ENCODE measurements around the gene MMADHC. TPM values are rescaled to one million over a fixed set of nuclear protein-coding genes. Genes with fewer than 3 reads are reported as not detected.

The MMADHC gene
- total and polyA plus RNA-seq, 2 of the 4 experiments (the other 2 are of a cell fraction), result 62.6 to 112 TPM

DNA sequence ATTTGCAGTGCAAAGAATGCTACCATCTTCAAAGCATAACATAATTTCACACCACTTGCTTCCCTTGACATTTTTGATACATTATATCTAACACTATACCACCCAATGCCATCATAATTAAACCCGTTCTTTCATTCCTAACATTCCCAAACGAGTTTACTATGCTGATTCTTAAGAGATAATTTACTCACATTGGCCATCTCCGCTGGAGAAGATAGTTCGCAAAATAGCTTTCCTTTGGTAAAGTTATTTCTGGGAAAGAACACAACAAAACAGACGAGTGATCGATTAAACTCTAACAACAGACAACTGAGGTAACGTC lies 716 bp downstream of the MMADHC start:
- ChIA-PET POLR2A (ENCODE audit: unreplicated experiment) (interaction anchor here (0.6 kb wide), 4 partner anchors 299 to 1675 kb away, joined by 3 to 23 read pairs (median 5); partner anchors contain the start of gene RBM43), CTCF (interaction anchor here (0.7 kb wide), 1 partner anchor 121 kb away, joined by 3 read pairs; no protein-coding TSS in a partner anchor)
- peak overlapping the region; percentile 99 for H3K14ac ChIP-seq (replicated peaks; ENCODE audit: low read depth, low read length)
- H3K56ac ChIP-seq (ENCODE audit: extremely low read depth, insufficient read depth, low read length), result peak overlapping the region; percentile 99
- H2BK120ac ChIP-seq (ENCODE audit: low read depth, low read length), result peak overlapping the region; percentile 82
- ATAC-seq (ENCODE audit: low read depth) (no peak), DNase-seq (no peak)
- peaks cover 6% of the 10 kb centered on the region; the same call in 1 of the 2 replicates for H4K20me1 ChIP-seq (ENCODE audit: insufficient read depth, low read length)
- peak overlapping the region; percentile 80; the same call in 2 of the 3 replicates for H2BK15ac ChIP-seq (ENCODE audit: low read depth, low read length)
- H3K4me3 ChIP-seq (ENCODE audit: insufficient read depth, low read depth, low read length), result peak overlapping the region; percentile 76
- H3K79me1 ChIP-seq (ENCODE audit: low read depth in 1 of 2, low read length in 2 of 2), result peaks cover 3 to 34% of the 10 kb centered on the region in 2 experiments; a peak in 2 of 4 replicates
- TF ChIP-seq POLR2A (IDR thresholded peaks at IDR 0.05; ENCODE audit: low read depth, low read length), result no peak
- TF ChIP-seq MAFK (IDR thresholded peaks at IDR 0.05; ENCODE audit: low read depth, low read length), result no peak
- TF ChIP-seq MXI1 (IDR thresholded peaks at IDR 0.05; ENCODE audit: borderline replicate concordance, low read depth, low read length), result no peak
- TF ChIP-seq, protein P1, sequence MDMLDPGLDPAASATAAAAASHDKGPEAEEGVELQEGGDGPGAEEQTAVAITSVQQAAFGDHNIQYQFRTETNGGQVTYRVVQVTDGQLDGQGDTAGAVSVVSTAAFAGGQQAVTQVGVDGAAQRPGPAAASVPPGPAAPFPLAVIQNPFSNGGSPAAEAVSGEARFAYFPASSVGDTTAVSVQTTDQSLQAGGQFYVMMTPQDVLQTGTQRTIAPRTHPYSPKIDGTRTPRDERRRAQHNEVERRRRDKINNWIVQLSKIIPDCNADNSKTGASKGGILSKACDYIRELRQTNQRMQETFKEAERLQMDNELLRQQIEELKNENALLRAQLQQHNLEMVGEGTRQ (IDR thresholded peaks at IDR 0.05; ENCODE audit: low read depth, low read length), result no peak
- TF ChIP-seq RFX5 (IDR thresholded peaks at IDR 0.05; ENCODE audit: low read depth, low read length), result no peak
- no peak for TF ChIP-seq SMC3 (IDR thresholded peaks at IDR 0.05; ENCODE audit: low read depth, low read length)
- no peak for TF ChIP-seq NFE2L2 (IDR thresholded peaks at IDR 0.05; ENCODE audit: low read depth, low read length)
- TF ChIP-seq, protein P2, sequence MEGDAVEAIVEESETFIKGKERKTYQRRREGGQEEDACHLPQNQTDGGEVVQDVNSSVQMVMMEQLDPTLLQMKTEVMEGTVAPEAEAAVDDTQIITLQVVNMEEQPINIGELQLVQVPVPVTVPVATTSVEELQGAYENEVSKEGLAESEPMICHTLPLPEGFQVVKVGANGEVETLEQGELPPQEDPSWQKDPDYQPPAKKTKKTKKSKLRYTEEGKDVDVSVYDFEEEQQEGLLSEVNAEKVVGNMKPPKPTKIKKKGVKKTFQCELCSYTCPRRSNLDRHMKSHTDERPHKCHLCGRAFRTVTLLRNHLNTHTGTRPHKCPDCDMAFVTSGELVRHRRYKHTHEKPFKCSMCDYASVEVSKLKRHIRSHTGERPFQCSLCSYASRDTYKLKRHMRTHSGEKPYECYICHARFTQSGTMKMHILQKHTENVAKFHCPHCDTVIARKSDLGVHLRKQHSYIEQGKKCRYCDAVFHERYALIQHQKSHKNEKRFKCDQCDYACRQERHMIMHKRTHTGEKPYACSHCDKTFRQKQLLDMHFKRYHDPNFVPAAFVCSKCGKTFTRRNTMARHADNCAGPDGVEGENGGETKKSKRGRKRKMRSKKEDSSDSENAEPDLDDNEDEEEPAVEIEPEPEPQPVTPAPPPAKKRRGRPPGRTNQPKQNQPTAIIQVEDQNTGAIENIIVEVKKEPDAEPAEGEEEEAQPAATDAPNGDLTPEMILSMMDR (conservative IDR thresholded peaks at IDR 0.05; ENCODE audit: low read depth, low read length), result no peak
- no peak for TF ChIP-seq MAZ (IDR thresholded peaks at IDR 0.05; ENCODE audit: borderline replicate concordance, low read depth, low read length)
- TF ChIP-seq RCOR1 (IDR thresholded peaks at IDR 0.05; ENCODE audit: insufficient replicate concordance, low read length), result no peak
- no peak for TF ChIP-seq RAD21 (IDR thresholded peaks at IDR 0.05; ENCODE audit: low read length)
- TF ChIP-seq FOS (IDR thresholded peaks at IDR 0.05; ENCODE audit: low read depth, low read length), result no peak
- no peak for TF ChIP-seq BHLHE40 (IDR thresholded peaks at IDR 0.05; ENCODE audit: low read depth, low read length)
- no peak for TF ChIP-seq CHD1 (IDR thresholded peaks at IDR 0.05; ENCODE audit: low read depth, low read length)
- TF ChIP-seq, protein P3, sequence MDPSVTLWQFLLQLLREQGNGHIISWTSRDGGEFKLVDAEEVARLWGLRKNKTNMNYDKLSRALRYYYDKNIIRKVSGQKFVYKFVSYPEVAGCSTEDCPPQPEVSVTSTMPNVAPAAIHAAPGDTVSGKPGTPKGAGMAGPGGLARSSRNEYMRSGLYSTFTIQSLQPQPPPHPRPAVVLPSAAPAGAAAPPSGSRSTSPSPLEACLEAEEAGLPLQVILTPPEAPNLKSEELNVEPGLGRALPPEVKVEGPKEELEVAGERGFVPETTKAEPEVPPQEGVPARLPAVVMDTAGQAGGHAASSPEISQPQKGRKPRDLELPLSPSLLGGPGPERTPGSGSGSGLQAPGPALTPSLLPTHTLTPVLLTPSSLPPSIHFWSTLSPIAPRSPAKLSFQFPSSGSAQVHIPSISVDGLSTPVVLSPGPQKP (IDR thresholded peaks at IDR 0.05; ENCODE audit: borderline replicate concordance, low read depth, low read length), result no peak
- TF ChIP-seq CEBPB (IDR thresholded peaks at IDR 0.05; ENCODE audit: low read depth, low read length), result no peak
- H3K4me2 ChIP-seq (ENCODE audit: low read depth, low read length), result peak overlapping the region; percentile 84
- H2AFZ ChIP-seq (replicated peaks; ENCODE audit: low read length, poor library complexity), result peak overlapping the region; percentile 95
- H2BK20ac ChIP-seq (ENCODE audit: low read depth, low read length), result 0 out of 2 replicates have a peak overlapping the region, but pooled peaks have one; percentile 58
- no peaks in the 10 kb centered on the region for H3K9me1 ChIP-seq (ENCODE audit: insufficient read depth, low read length)
- H3K18ac ChIP-seq (ENCODE audit: low read depth, low read length), result peak overlapping the region; percentile 92
- peaks cover 8% of the 10 kb centered on the region for H3K36me3 ChIP-seq (ENCODE audit: control insufficient read depth, insufficient read depth, low read length)
- intact Hi-C loops (cut with micrococcal nuclease) (no loop called here), in situ Hi-C loops (cut with MboI; ENCODE audit: low sequenced_read_pairs) (loop anchor here (25.0 kb wide), 3 partner anchors 1325 to 1850 kb away; no protein-coding TSS in a partner anchor), dilution Hi-C loops (cut with HindIII; ENCODE audit: low sequenced_read_pairs, unreplicated experiment) (no loop called here)
- H3K4ac ChIP-seq (ENCODE audit: low read depth, low read length), result peak overlapping the region; percentile 99
- peak overlapping the region; percentile 96 for H4K91ac ChIP-seq (ENCODE audit: insufficient read depth, low read depth, low read length)
- no TSS peak for BruUV-seq (replicated peaks)
- peak overlapping the region; percentile 94 for H3K27ac ChIP-seq (ENCODE audit: insufficient read depth, low read length)
- H3K9me3 ChIP-seq (ENCODE audit: control insufficient read depth, insufficient read depth, low read length), result no peaks in the 10 kb centered on the region
- H3K4me1 ChIP-seq (ENCODE audit: control insufficient read depth, insufficient read depth, low read length), result peaks cover 5% of the 10 kb centered on the region
- H3K23ac ChIP-seq (ENCODE audit: low read depth, low read length), result peak overlapping the region; percentile 100
- no peaks in the 10 kb centered on the region for H3K27me3 ChIP-seq (ENCODE audit: control insufficient read depth, insufficient read depth, low read length)
- peak overlapping the region; percentile 100 for H3K9ac ChIP-seq (ENCODE audit: low read depth, low read length)
- 0% methylated on average over 1 of the region's 7 CpGs; no CpG with 5 or more reads in 1 of the 2 experiments for WGBS, 2 experiments (ENCODE audit: extremely low coverage in 2 of 2, insufficient read length in 1 of 2)
- peak overlapping the region; percentile 93 for H2BK5ac ChIP-seq (ENCODE audit: low read depth, low read length, poor library complexity, severe bottlenecking)
- peak overlapping the region; percentile 99 for H2AK5ac ChIP-seq (ENCODE audit: low read depth, low read length)
- peak overlapping the region; percentile 93 for H4K5ac ChIP-seq (ENCODE audit: low read depth, low read length)
- peak overlapping the region; percentile 96 for H2AK9ac ChIP-seq (replicated peaks; ENCODE audit: low read depth, low read length, poor library complexity)
- H4K8ac ChIP-seq (ENCODE audit: low read depth in 2 of 2, low read length in 2 of 2), result peak overlapping the region; percentile 92 to 100
